H9 (cell line): ENCODE results near the gene LAMB4. TPM values are rescaled to one million over a fixed set of nuclear protein-coding genes. Genes with fewer than 3 reads are reported as not detected.

Experiments used
- DNase-seq: peaks from one replicate; pipeline ENCODE4 v3.0.0-alpha.2; 2017
- H2AFZ ChIP-seq: one replicate; pipeline ENCODE4 v1.6.1; 2013; ENCODE audit warnings: mild to moderate bottlenecking, low read length, control low read depth, moderate library complexity
- H2AK5ac ChIP-seq: 2 replicates; pipeline ENCODE4 v1.6.1; 2013; ENCODE audit warnings: low read length, control low read depth, mixed read lengths; ENCODE audit not compliant: insufficient read length
- H2BK120ac ChIP-seq: one replicate; pipeline ENCODE4 v1.6.1; 2013; ENCODE audit warnings: low read depth, mild to moderate bottlenecking, low read length, control low read depth, inconsistent platforms; ENCODE audit not compliant: poor library complexity, severe bottlenecking
- H2BK12ac ChIP-seq: 2 replicates; pipeline ENCODE4 v1.6.1; 2013; ENCODE audit warnings: low read length, control low read depth, mixed read lengths, low read depth; ENCODE audit not compliant: insufficient read length
- H2BK15ac ChIP-seq: 2 replicates; pipeline ENCODE4 v1.6.1; 2013; ENCODE audit warnings: low read depth, low read length, control low read depth
- H2BK20ac ChIP-seq: one replicate; pipeline ENCODE4 v1.6.1; 2013; ENCODE audit warnings: low read depth, mild to moderate bottlenecking, low read length, control low read depth, inconsistent platforms; ENCODE audit not compliant: poor library complexity, severe bottlenecking
- H2BK5ac ChIP-seq: 2 replicates; pipeline ENCODE4 v1.6.1; 2013; ENCODE audit warnings: low read length, control low read depth, mixed read lengths; ENCODE audit not compliant: insufficient read length
- H3K14ac ChIP-seq: 2 replicates; pipeline ENCODE4 v1.6.1; 2013; ENCODE audit warnings: low read length, control low read depth; ENCODE audit not compliant: insufficient read depth
- H3K18ac ChIP-seq: 2 replicates; pipeline ENCODE4 v1.6.1; 2013; ENCODE audit warnings: low read depth, mild to moderate bottlenecking, mixed read lengths, low read length, control low read depth; ENCODE audit not compliant: insufficient read length
- H3K23ac ChIP-seq: 2 replicates; pipeline ENCODE4 v1.6.1; 2013; ENCODE audit warnings: low read length, control low read depth, mixed read lengths, low read depth; ENCODE audit not compliant: insufficient read length
- H3K23me2 ChIP-seq: 2 replicates; pipeline ENCODE4 v1.6.1; 2013; ENCODE audit warnings: low read depth, mild to moderate bottlenecking, mixed read lengths, low read length, control low read depth; ENCODE audit not compliant: insufficient read length, poor library complexity, severe bottlenecking
- H3K27ac ChIP-seq: 2 replicates; pipeline ENCODE4 v1.5.1; 2013; ENCODE audit warnings: low read length, control low read depth, mixed read lengths, low read depth; ENCODE audit not compliant: insufficient read length
- H3K27me3 ChIP-seq: 2 replicates; pipeline ENCODE4 v1.6.1; 2013; ENCODE audit warnings: low read length, control low read depth, inconsistent platforms; ENCODE audit not compliant: insufficient read depth
- H3K4ac ChIP-seq: 2 replicates; pipeline ENCODE4 v1.6.1; 2013; ENCODE audit warnings: low read depth, mild to moderate bottlenecking, control low read depth, inconsistent platforms, low read length, moderate library complexity
- H3K4me1 ChIP-seq: 2 replicates; pipeline ENCODE4 v1.6.1; 2013; ENCODE audit warnings: low read length, control low read depth, inconsistent platforms; ENCODE audit not compliant: insufficient read depth
- H3K4me2 ChIP-seq: 2 replicates; pipeline ENCODE4 v1.6.1; 2013; ENCODE audit warnings: low read length, control low read depth, mixed read lengths; ENCODE audit not compliant: insufficient read length, insufficient read depth
- H3K56ac ChIP-seq: 2 replicates; pipeline ENCODE4 v1.6.1; 2013; ENCODE audit warnings: low read depth, mild to moderate bottlenecking, mixed read lengths, low read length, control low read depth; ENCODE audit not compliant: insufficient read length
- H3K79me1 ChIP-seq: 2 replicates; pipeline ENCODE4 v1.6.1; 2013; ENCODE audit warnings: low read depth, mild to moderate bottlenecking, moderate library complexity, low read length, control low read depth, inconsistent platforms; ENCODE audit not compliant: insufficient read depth, poor library complexity, severe bottlenecking
- H3K79me2 ChIP-seq: 2 replicates; pipeline ENCODE4 v1.6.1; 2013; ENCODE audit warnings: low read length, control low read depth, inconsistent platforms; ENCODE audit not compliant: insufficient read depth
- H3K9ac ChIP-seq: 2 replicates; pipeline ENCODE4 v1.6.1; 2013; ENCODE audit warnings: low read length, control low read depth, mixed read lengths; ENCODE audit not compliant: insufficient read length; ENCODE audit errors: extremely low read depth
- H3K9me3 ChIP-seq: one replicate; pipeline ENCODE4 v1.6.1; 2013; ENCODE audit warnings: low read depth, low read length, inconsistent platforms; ENCODE audit not compliant: control insufficient read depth
- H3T11ph ChIP-seq: one replicate; pipeline ENCODE4 v1.6.1; 2013; ENCODE audit warnings: mild to moderate bottlenecking, low read length, control low read depth, inconsistent platforms
- H4K20me1 ChIP-seq: one replicate; pipeline ENCODE4 v1.6.1; 2013; ENCODE audit not compliant: control insufficient read depth, insufficient read length, insufficient read depth
- H4K5ac ChIP-seq: 2 replicates; pipeline ENCODE4 v1.6.1; 2013; ENCODE audit warnings: low read depth, mild to moderate bottlenecking, mixed read lengths, low read length, control low read depth; ENCODE audit not compliant: insufficient read length
- H4K8ac ChIP-seq: replicated peaks from 2 replicates; pipeline ENCODE4 v1.6.1; 2013; ENCODE audit warnings: low read length, control low read depth, mixed read lengths, low read depth; ENCODE audit not compliant: insufficient read length
- H4K91ac ChIP-seq: 2 replicates; pipeline ENCODE4 v1.6.1; 2013; ENCODE audit warnings: low read depth, mild to moderate bottlenecking, moderate library complexity, mixed read lengths, low read length, control low read depth; ENCODE audit not compliant: insufficient read length
- H3K27ac Mint-ChIP-seq, 3 experiments: 2 replicates in 2 of 3; 3 replicates in 1 of 3; pipeline ENCODE4 v1.8.0; 2020 to 2021; ENCODE audit warnings: mixed read lengths in 3 of 3, mild to moderate bottlenecking in 1 of 3, moderate library complexity in 1 of 3
- H3K27me3 Mint-ChIP-seq: 2 replicates; pipeline ENCODE4 v1.8.0; 2021; ENCODE audit warnings: low read depth, mild to moderate bottlenecking, moderate library complexity, mixed read lengths
- H3K36me3 Mint-ChIP-seq, 3 experiments: 2 replicates in 2 of 3; 3 replicates in 1 of 3; pipeline ENCODE4 v1.8.0; 2020 to 2021; ENCODE audit warnings: low read depth in 3 of 3, mixed read lengths in 3 of 3; ENCODE audit not compliant: insufficient read depth in 1 of 3
- H3K4me1 Mint-ChIP-seq, 2 experiments: 2 replicates each; pipeline ENCODE4 v1.8.0; 2020; ENCODE audit warnings: mixed read lengths in 2 of 2
- H3K4me3 Mint-ChIP-seq, 2 experiments: 2 replicates in 1 of 2; 3 replicates in 1 of 2; pipeline ENCODE4 v1.8.0; 2020 to 2021; ENCODE audit warnings: mild to moderate bottlenecking in 2 of 2, mixed read lengths in 2 of 2, moderate library complexity in 1 of 2
- H3K9me3 Mint-ChIP-seq, 2 experiments: 2 replicates in 1 of 2; 3 replicates in 1 of 2; pipeline ENCODE4 v1.8.0; 2020; ENCODE audit warnings: mild to moderate bottlenecking in 2 of 2, mixed read lengths in 2 of 2, moderate library complexity in 1 of 2
- WGBS: extraction: QIAGEN DNeasy Blood & Tissue Kit; methylation state at CpG from one replicate; pipeline ENCODE4 v1.1.7; 2013; ENCODE audit warnings: missing lambda C conversion rate, low lambda C conversion rate, mixed read lengths; ENCODE audit not compliant: insufficient read length; ENCODE audit errors: extremely low coverage; 5-methylcytosine and 5-hydroxymethylcytosine counted together
- total RNA-seq: library from RNA; stranded (reverse); gene quantifications from 2 replicates; pipeline ENCODE4 v1.2.1, GENCODE V29; 2021
- TF ChIP-seq, protein P1 (sequence below): fragments of 200-600 bp; sonication (generic); conservative IDR thresholded peaks from 3 replicates; pipeline ENCODE4 v1.8.0; 2021; ENCODE audit warnings: antibody characterized with exemption, mild to moderate bottlenecking

Gene LAMB4
- total RNA-seq, 1 experiment from 2014 or later, result not detected

- no peak overlapping the region for H3K27ac ChIP-seq
Measured at GRCh38 chr7:108146070-108146842, 16.1 kb upstream of the LAMB4 start.

More at GRCh38 chr7:108146070-108146842, 16.1 kb upstream of the LAMB4 start:
- Histone ChIP-seq H2AK5ac (no peak overlapping the region), H3K9me3 (no peaks in the 10 kb centered on the region), H2BK120ac (no peak overlapping the region), H4K20me1 (no peaks in the 10 kb centered on the region), H2BK20ac (no peak overlapping the region), H3T11ph (no peak overlapping the region), H3K9ac (peak overlapping the region; percentile 12), H3K56ac (no peak overlapping the region), H3K4me1 (no peaks in the 10 kb centered on the region), H3K79me1 (no peaks in the 10 kb centered on the region), H3K23me2 (peaks cover 3% of the 10 kb centered on the region), H3K23ac (no peak overlapping the region), H2BK15ac (no peak overlapping the region), H2BK5ac (no peak overlapping the region), H2BK12ac (no peak overlapping the region), H2AFZ (peak overlapping the region; percentile 99), H4K5ac (no peak overlapping the region), H3K4ac (no peak overlapping the region), H3K79me2 (no peaks in the 10 kb centered on the region), H3K14ac (no peak overlapping the region), H4K91ac (no peak overlapping the region), H4K8ac (no peak overlapping the region), H3K4me2 (peak overlapping the region; percentile 83), H3K27me3 (no peaks in the 10 kb centered on the region), H3K18ac (no peak overlapping the region)
- peak; percentile 74 for DNase-seq
- no CpG with 5 or more reads among the region's 12 CpGs for WGBS
- Mint-ChIP-seq H3K9me3 (no peaks in the 10 kb centered on the region), H3K4me3 (no peak overlapping the region), H3K27me3 (no peaks in the 10 kb centered on the region), H3K4me1 (peaks cover 3 to 5% of the 10 kb centered on the region in 2 experiments; a peak in 3 of 4 replicates), H3K27ac (no peak overlapping the region), H3K36me3 (no peaks in the 10 kb centered on the region)
- TF ChIP-seq, protein P1, sequence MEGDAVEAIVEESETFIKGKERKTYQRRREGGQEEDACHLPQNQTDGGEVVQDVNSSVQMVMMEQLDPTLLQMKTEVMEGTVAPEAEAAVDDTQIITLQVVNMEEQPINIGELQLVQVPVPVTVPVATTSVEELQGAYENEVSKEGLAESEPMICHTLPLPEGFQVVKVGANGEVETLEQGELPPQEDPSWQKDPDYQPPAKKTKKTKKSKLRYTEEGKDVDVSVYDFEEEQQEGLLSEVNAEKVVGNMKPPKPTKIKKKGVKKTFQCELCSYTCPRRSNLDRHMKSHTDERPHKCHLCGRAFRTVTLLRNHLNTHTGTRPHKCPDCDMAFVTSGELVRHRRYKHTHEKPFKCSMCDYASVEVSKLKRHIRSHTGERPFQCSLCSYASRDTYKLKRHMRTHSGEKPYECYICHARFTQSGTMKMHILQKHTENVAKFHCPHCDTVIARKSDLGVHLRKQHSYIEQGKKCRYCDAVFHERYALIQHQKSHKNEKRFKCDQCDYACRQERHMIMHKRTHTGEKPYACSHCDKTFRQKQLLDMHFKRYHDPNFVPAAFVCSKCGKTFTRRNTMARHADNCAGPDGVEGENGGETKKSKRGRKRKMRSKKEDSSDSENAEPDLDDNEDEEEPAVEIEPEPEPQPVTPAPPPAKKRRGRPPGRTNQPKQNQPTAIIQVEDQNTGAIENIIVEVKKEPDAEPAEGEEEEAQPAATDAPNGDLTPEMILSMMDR, result peak; percentile 96
